CD4-positive, alpha-beta T cell treated with Interleukin-6 for 4 hours (primary cell): Measurements from ENCODE around the gene ARRDC3.
A peak's percentile ranks its signal among the peaks of the same experiment; 100 is the strongest.
"Not testable (repeated sequence)": the region's sequence is repeated elsewhere in the genome, so short reads cannot be mapped to it uniquely, and the experiment has no call there.

Experiments
- DNase-seq: peaks from one replicate; pipeline ENCODE4 v3.0.0-alpha.2; 2020; ENCODE audit warnings: mixed read lengths

The ARRDC3 gene

GRCh38 chr5:91359962-91360609, 23.0 kb downstream of the ARRDC3 start:
- DNase-seq: no peak

GRCh38 chr5:91357806-91358205, 25.3 kb downstream of the ARRDC3 start:
- DNase-seq: no peak

- no peak for DNase-seq
These were observed 26.0 kb downstream of the ARRDC3 start for GRCh38 chr5:91357012-91357634.

GRCh38 chr5:91354867-91355266, 28.2 kb downstream of the ARRDC3 start:
- DNase-seq: not testable (repeated sequence)

GRCh38 chr5:91352831-91353695, 30.1 kb downstream of the ARRDC3 start:
- no peak for DNase-seq

- no peak for DNase-seq
These were observed 37.7 kb downstream of the ARRDC3 start for GRCh38 chr5:91345461-91345860.

GRCh38 chr5:91344661-91345200, 38.4 kb downstream of the ARRDC3 start:
- DNase-seq: not testable (repeated sequence)

- no peak for DNase-seq
These were observed 39.2 kb downstream of the ARRDC3 start for GRCh38 chr5:91343916-91344315.

- not testable (repeated sequence) for DNase-seq
These were observed 40.2 kb downstream of the ARRDC3 start for GRCh38 chr5:91342931-91343330.

- DNase-seq: no peak
These were observed 42.0 kb downstream of the ARRDC3 start for GRCh38 chr5:91341154-91341553.

GRCh38 chr5:91340532-91340931, 42.6 kb downstream of the ARRDC3 start:
- DNase-seq: no peak

- DNase-seq: no peak
These were observed 43.9 kb downstream of the ARRDC3 start for GRCh38 chr5:91339063-91339705.

GRCh38 chr5:91332267-91333045, 50.7 kb downstream of the ARRDC3 start:
- peak; percentile 24 for DNase-seq

GRCh38 chr5:91331705-91332104, 51.4 kb downstream of the ARRDC3 start:
- DNase-seq: no peak

- DNase-seq: peak; percentile 2
These were observed 53.8 kb downstream of the ARRDC3 start for GRCh38 chr5:91329283-91329682.

GRCh38 chr5:91328743-91329142, 54.4 kb downstream of the ARRDC3 start:
- no peak for DNase-seq

- not testable (repeated sequence) for DNase-seq
These were observed 60.1 kb downstream of the ARRDC3 start for GRCh38 chr5:91322981-91323380.

GRCh38 chr5:91319667-91320066, 63.5 kb downstream of the ARRDC3 start:
- DNase-seq: no peak

- DNase-seq: peak; percentile 55
These were observed 64.4 kb downstream of the ARRDC3 start for GRCh38 chr5:91318724-91319123.
